ENCODE measurements around the gene GM2A. TPM values are rescaled to one million over a fixed set of nuclear protein-coding genes. Genes with fewer than 3 reads are reported as not detected.

The GM2A gene
- total and polyA plus RNA-seq, 2 experiments from 2014 or later: 14.9 to 27.6 TPM

- no peaks in the 10 kb centered on the region for H3K36me3 ChIP-seq (replicated peaks; ENCODE audit: insufficient read depth, low read depth)
- H3K4me3 ChIP-seq: no peak overlapping the region
- no peaks in the 10 kb centered on the region for H3K79me2 ChIP-seq
- no peak for TF ChIP-seq EZH2phosphoT487 (IDR thresholded peaks at IDR 0.05; ENCODE audit: low read depth, severe bottlenecking, unreplicated experiment)
- TF ChIP-seq CTCF (IDR thresholded peaks at IDR 0.05; ENCODE audit: poor library complexity): no peak
- no peak for TF ChIP-seq EZH2 (IDR thresholded peaks at IDR 0.05; ENCODE audit: borderline replicate concordance)
- no peak overlapping the region for H3K4me2 ChIP-seq
- no peak overlapping the region for H3K27ac ChIP-seq
- no peaks in the 10 kb centered on the region for H3K9me3 ChIP-seq (ENCODE audit: low read depth)
- no peaks in the 10 kb centered on the region for H3K4me1 ChIP-seq (ENCODE audit: insufficient read depth)
- H3K27me3 ChIP-seq: no peaks in the 10 kb centered on the region
- H4K20me1 ChIP-seq (ENCODE audit: insufficient read depth, poor library complexity, severe bottlenecking): no peaks in the 10 kb centered on the region
- DNase-seq (ENCODE audit: low spot score): no peak
- H3K9me2 ChIP-seq (replicated peaks; ENCODE audit: insufficient read depth): no peaks in the 10 kb centered on the region
- H2AFZ ChIP-seq: no peak overlapping the region
Measured at GRCh38 chr5:151310932-151311331, 57.9 kb downstream of the GM2A start.

- Histone ChIP-seq H3K9me3 (ENCODE audit: low read depth) (no peaks in the 10 kb centered on the region), H3K9me2 (replicated peaks; ENCODE audit: insufficient read depth) (no peaks in the 10 kb centered on the region), H3K4me3 (no peak overlapping the region), H3K27me3 (no peaks in the 10 kb centered on the region), H3K4me2 (no peak overlapping the region), H2AFZ (no peak overlapping the region), H3K4me1 (ENCODE audit: insufficient read depth) (no peaks in the 10 kb centered on the region), H3K27ac (no peak overlapping the region), H3K36me3 (replicated peaks; ENCODE audit: insufficient read depth, low read depth) (no peaks in the 10 kb centered on the region), H4K20me1 (ENCODE audit: insufficient read depth, poor library complexity, severe bottlenecking) (no peaks in the 10 kb centered on the region), H3K79me2 (no peaks in the 10 kb centered on the region)
- no peak for DNase-seq (ENCODE audit: low spot score)
- 71% methylated on average over 5 of the region's 5 CpGs for WGBS (ENCODE audit: low lambda C conversion rate, missing lambda C conversion rate)
- no peak for TF ChIP-seq EZH2phosphoT487 (IDR thresholded peaks at IDR 0.05; ENCODE audit: low read depth, severe bottlenecking, unreplicated experiment)
Measured at GRCh38 chr5:151312756-151313324, 59.9 kb downstream of the GM2A start.

GRCh38 chr5:151313357-151313756, 60.4 kb downstream of the GM2A start:
- H3K36me3 ChIP-seq (replicated peaks; ENCODE audit: insufficient read depth, low read depth): no peaks in the 10 kb centered on the region
- H3K4me2 ChIP-seq: no peak overlapping the region
- no peak overlapping the region for H2AFZ ChIP-seq
- no peak overlapping the region for H3K4me3 ChIP-seq
- TF ChIP-seq EZH2phosphoT487 (IDR thresholded peaks at IDR 0.05; ENCODE audit: low read depth, severe bottlenecking, unreplicated experiment): no peak
- TF ChIP-seq CTCF (IDR thresholded peaks at IDR 0.05; ENCODE audit: poor library complexity): no peak
- no peak for TF ChIP-seq EZH2 (IDR thresholded peaks at IDR 0.05; ENCODE audit: borderline replicate concordance)
- no peaks in the 10 kb centered on the region for H3K9me3 ChIP-seq (ENCODE audit: low read depth)
- no peak for DNase-seq (ENCODE audit: low spot score)
- no peaks in the 10 kb centered on the region for H3K79me2 ChIP-seq
- 24% methylated on average over 2 of the region's 2 CpGs for WGBS (ENCODE audit: low lambda C conversion rate, missing lambda C conversion rate)
- H3K27ac ChIP-seq: no peak overlapping the region
- no peaks in the 10 kb centered on the region for H3K9me2 ChIP-seq (replicated peaks; ENCODE audit: insufficient read depth)
- H3K27me3 ChIP-seq: no peaks in the 10 kb centered on the region
- no peaks in the 10 kb centered on the region for H3K4me1 ChIP-seq (ENCODE audit: insufficient read depth)
- no peaks in the 10 kb centered on the region for H4K20me1 ChIP-seq (ENCODE audit: insufficient read depth, poor library complexity, severe bottlenecking)

- whole genome bisulfite sequencing (ENCODE audit: low lambda C conversion rate, missing lambda C conversion rate): 59% methylated on average over 8 of the region's 8 CpGs
- Histone ChIP-seq H3K36me3 (replicated peaks; ENCODE audit: insufficient read depth, low read depth) (no peaks in the 10 kb centered on the region), H3K27me3 (no peaks in the 10 kb centered on the region), H3K4me3 (no peak overlapping the region), H3K9me2 (replicated peaks; ENCODE audit: insufficient read depth) (no peaks in the 10 kb centered on the region), H3K79me2 (no peaks in the 10 kb centered on the region), H3K4me1 (ENCODE audit: insufficient read depth) (no peaks in the 10 kb centered on the region), H4K20me1 (ENCODE audit: insufficient read depth, poor library complexity, severe bottlenecking) (no peaks in the 10 kb centered on the region), H3K9me3 (ENCODE audit: low read depth) (no peaks in the 10 kb centered on the region), H2AFZ (no peak overlapping the region), H3K27ac (no peak overlapping the region), H3K4me2 (no peak overlapping the region)
- DNase-seq (ENCODE audit: low spot score): peak; percentile 87
- TF ChIP-seq EZH2phosphoT487 (IDR thresholded peaks at IDR 0.05; ENCODE audit: low read depth, severe bottlenecking, unreplicated experiment): no peak
- TF ChIP-seq CTCF (IDR thresholded peaks at IDR 0.05; ENCODE audit: poor library complexity): peak; percentile 82
Measured at GRCh38 chr5:151315998-151316597, 63.1 kb downstream of the GM2A start.
